ENCODE measurements around the gene RAB3D.

RAB3D gene

GRCh38 chr19:11295180-11295579, 44.3 kb downstream of the RAB3D start:
- DNase-seq (ENCODE audit: low read depth), result no peak

GRCh38 chr19:11293433-11294389, 45.7 kb downstream of the RAB3D start:
- DNase-seq (ENCODE audit: low read depth), result peak; percentile 67

- DNase-seq (ENCODE audit: low read depth), result no peak
Measured at GRCh38 chr19:11291991-11292390, 47.5 kb downstream of the RAB3D start.

GRCh38 chr19:11291415-11291814, 48.0 kb downstream of the RAB3D start:
- DNase-seq (ENCODE audit: low read depth), result no peak

- no peak for DNase-seq (ENCODE audit: low read depth)
Measured at GRCh38 chr19:11290256-11290655, 49.2 kb downstream of the RAB3D start.

- DNase-seq (ENCODE audit: low read depth), result no peak
Measured at GRCh38 chr19:11288349-11288748, 51.1 kb downstream of the RAB3D start.

- DNase-seq (ENCODE audit: low read depth), result no peak
Measured at GRCh38 chr19:11286312-11286974, 53.0 kb downstream of the RAB3D start.

- no peak for DNase-seq (ENCODE audit: low read depth)
Measured at GRCh38 chr19:11284515-11284914, 54.9 kb downstream of the RAB3D start.

GRCh38 chr19:11281356-11282049, 58.0 kb downstream of the RAB3D start:
- DNase-seq (ENCODE audit: low read depth), result no peak

- no peak for DNase-seq (ENCODE audit: low read depth)
Measured at GRCh38 chr19:11279505-11280236, 59.8 kb downstream of the RAB3D start.

- no peak for DNase-seq (ENCODE audit: low read depth)
Measured at GRCh38 chr19:11278670-11279069, 60.8 kb downstream of the RAB3D start.

GRCh38 chr19:11274533-11275086, 64.8 kb downstream of the RAB3D start:
- DNase-seq (ENCODE audit: low read depth), result no peak

- DNase-seq (ENCODE audit: low read depth), result no peak
Measured at GRCh38 chr19:11273989-11274388, 65.5 kb downstream of the RAB3D start.

- no peak for DNase-seq (ENCODE audit: low read depth)
Measured at GRCh38 chr19:11273296-11273695, 66.2 kb downstream of the RAB3D start.
